Colonic mucosa (tissue), 4 donors: ENCODE data around the gene GPC6. TPM values are rescaled to one million over a fixed set of nuclear protein-coding genes. Genes with fewer than 3 reads are reported as not detected.

Source experiments
- DNase-seq: peaks from one replicate; pipeline ENCODE4 v3.0.0-alpha.2; 2020
- H3K27ac ChIP-seq: fragments of 200-600 bp; one replicate; pipeline ENCODE4 v1.8.0; 2021
- H3K27me3 ChIP-seq: fragments of 200-600 bp; one replicate; pipeline ENCODE4 v1.8.0; 2021
- H3K36me3 ChIP-seq: fragments of 200-600 bp; one replicate; pipeline ENCODE4 v1.8.0; 2021
- H3K4me1 ChIP-seq: fragments of 200-600 bp; one replicate; pipeline ENCODE4 v1.8.0; 2021; ENCODE audit warnings: mild to moderate bottlenecking
- H3K4me3 ChIP-seq: fragments of 200-600 bp; one replicate; pipeline ENCODE4 v1.8.0; 2021
- H3K9ac ChIP-seq, 2 donors: one replicate each; pipeline ENCODE4 v1.7.0; 2013; ENCODE audit warnings: control low read depth in 2 of 2, low read depth in 2 of 2, low read length in 2 of 2
- H3K9me3 ChIP-seq: fragments of 200-600 bp; one replicate; pipeline ENCODE4 v1.8.0; 2021
- intact Hi-C: fragments of 100-400 bp; cut with DNase I; formaldehyde crosslinking; loops from one replicate; pipeline ENCODE4 v1.14.1; 2022
- total RNA-seq, 2 donors: library from RNA; stranded (reverse); fragmentation: NEBNext Ultra II Directional in 1 of 2; extraction: Animal tissue kit (Norgen Biotek cat#: 25700) in 1 of 2; gene quantifications; one replicate each; pipeline ENCODE4 v1.2.1, GENCODE V29; 2021
- TF ChIP-seq, protein P1 (sequence below): fragments of 200-600 bp; IDR thresholded peaks from one replicate; pipeline ENCODE4 v1.8.0; 2022; ENCODE audit warnings: antibody characterized with exemption, mild to moderate bottlenecking
- donor health status: healthy.
- donor health status: DM: no; HTN: no; CAD: no.
- donor health status: DM: no; HTN: no; CAD: no.

The GPC6 gene
- total RNA-seq, 2 donors from 2014 or later, result 2.3 to 4.0 TPM

DNA sequence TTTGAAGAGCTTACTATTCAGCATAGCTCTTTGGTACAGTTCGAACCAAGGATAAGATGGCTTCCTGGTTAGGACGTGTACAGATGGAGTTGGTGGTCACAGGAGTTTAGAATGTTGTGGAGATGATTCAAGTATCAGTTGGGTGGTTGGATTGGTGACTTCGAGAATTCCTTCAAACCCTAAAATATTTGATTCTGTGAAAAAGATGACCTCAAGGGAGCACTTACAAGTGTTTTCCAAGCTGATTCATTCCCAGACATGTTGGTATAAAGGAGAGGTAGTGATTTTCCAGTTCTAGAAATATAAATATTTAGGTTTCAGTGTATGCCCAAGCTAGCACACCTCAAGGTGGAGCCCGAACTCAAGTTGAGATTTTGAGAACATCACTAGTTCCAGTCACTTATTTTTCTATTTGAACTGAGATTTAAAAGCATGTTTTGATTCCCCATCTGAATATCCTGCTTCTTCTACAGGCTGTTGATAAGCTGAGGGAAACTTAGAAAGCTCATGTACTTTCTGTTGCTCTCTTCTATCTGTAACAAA lies 946.8 kb downstream of the GPC6 start:
- no peak overlapping the region for H3K9ac ChIP-seq
- H3K4me1 ChIP-seq, result no peaks in the 10 kb centered on the region
- TF ChIP-seq, protein P1, sequence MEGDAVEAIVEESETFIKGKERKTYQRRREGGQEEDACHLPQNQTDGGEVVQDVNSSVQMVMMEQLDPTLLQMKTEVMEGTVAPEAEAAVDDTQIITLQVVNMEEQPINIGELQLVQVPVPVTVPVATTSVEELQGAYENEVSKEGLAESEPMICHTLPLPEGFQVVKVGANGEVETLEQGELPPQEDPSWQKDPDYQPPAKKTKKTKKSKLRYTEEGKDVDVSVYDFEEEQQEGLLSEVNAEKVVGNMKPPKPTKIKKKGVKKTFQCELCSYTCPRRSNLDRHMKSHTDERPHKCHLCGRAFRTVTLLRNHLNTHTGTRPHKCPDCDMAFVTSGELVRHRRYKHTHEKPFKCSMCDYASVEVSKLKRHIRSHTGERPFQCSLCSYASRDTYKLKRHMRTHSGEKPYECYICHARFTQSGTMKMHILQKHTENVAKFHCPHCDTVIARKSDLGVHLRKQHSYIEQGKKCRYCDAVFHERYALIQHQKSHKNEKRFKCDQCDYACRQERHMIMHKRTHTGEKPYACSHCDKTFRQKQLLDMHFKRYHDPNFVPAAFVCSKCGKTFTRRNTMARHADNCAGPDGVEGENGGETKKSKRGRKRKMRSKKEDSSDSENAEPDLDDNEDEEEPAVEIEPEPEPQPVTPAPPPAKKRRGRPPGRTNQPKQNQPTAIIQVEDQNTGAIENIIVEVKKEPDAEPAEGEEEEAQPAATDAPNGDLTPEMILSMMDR, result no peak
- intact Hi-C loops, result no loop called here
- no peaks in the 10 kb centered on the region for H3K36me3 ChIP-seq
- no peak overlapping the region for H3K27ac ChIP-seq
- H3K9me3 ChIP-seq, result no peaks in the 10 kb centered on the region
- no peaks in the 10 kb centered on the region for H3K27me3 ChIP-seq
- H3K4me3 ChIP-seq, result no peak overlapping the region
- no peak for DNase-seq

DNA sequence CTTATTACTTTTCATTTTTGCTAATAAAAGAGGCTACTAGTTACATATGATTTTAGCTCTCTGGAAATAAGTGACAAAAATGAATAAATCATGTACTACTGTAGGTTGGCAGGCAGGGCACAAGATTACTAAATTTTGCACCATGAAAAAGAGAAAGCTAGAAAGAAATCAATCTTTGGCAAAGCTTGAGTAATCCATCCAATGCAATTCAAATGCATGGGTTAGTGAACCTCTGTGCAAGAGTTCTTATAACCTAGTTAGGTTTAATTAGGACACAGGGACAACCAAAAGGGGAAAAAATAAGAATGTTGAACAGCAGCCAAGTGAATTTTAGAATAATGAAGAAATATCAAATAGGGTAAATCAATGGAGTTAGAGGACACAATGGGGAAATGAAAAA lies 947.4 kb downstream of the GPC6 start:
- H3K27ac ChIP-seq, result no peak overlapping the region
- H3K4me1 ChIP-seq, result no peaks in the 10 kb centered on the region
- H3K4me3 ChIP-seq, result no peak overlapping the region
- no peaks in the 10 kb centered on the region for H3K9me3 ChIP-seq
- TF ChIP-seq, protein P1, result no peak
- H3K36me3 ChIP-seq, result no peaks in the 10 kb centered on the region
- DNase-seq, result no peak
- no peaks in the 10 kb centered on the region for H3K27me3 ChIP-seq
- no peak overlapping the region for H3K9ac ChIP-seq
- intact Hi-C loops, result no loop called here

DNA sequence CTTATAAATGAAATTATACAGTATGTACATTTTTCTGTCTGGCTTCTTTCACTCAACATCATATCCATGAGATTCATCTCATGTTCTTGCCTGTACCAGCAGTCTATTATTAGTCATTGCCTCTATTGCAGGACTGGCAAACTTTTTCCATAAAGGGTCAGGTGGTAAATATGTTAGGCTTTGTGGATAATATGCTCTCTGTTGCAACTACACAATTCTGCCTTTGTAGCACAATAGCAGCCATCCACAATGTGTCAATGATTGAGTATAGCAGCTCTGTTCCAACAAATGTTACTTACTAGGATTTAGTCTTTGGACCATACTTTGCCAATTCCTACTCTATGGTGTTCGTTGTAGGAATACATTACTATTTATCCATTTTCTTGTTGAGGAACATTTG lies 948.5 kb downstream of the GPC6 start:
- Histone ChIP-seq H3K4me1 (no peaks in the 10 kb centered on the region), H3K9me3 (no peaks in the 10 kb centered on the region), H3K4me3 (no peak overlapping the region), H3K36me3 (no peaks in the 10 kb centered on the region), H3K9ac (no peak overlapping the region), H3K27ac (no peak overlapping the region), H3K27me3 (no peaks in the 10 kb centered on the region)
- TF ChIP-seq, protein P1, result no peak
- DNase-seq, result no peak
- intact Hi-C loops, result no loop called here

DNA sequence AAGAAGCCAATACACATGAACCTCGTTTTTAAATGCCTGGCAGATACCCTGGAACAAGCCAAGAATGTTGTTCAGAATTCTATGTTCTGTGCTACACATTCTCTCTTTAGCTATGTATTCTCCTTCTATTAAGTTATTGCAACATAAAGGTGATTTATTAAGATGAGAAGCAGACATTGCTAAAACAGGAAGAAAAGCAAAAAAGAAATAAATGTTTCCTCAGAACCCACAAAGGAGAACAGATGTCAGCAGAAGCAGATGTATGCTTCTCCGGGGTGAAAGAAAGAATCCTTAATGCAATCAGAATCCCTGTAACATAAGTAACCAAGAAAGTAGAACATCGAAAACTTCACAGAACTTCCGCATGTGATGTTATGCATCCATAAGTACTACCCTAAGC lies 950.0 kb downstream of the GPC6 start:
- H3K27ac ChIP-seq, result no peak overlapping the region
- intact Hi-C loops, result no loop called here
- no peak overlapping the region for H3K4me3 ChIP-seq
- H3K9me3 ChIP-seq, result no peaks in the 10 kb centered on the region
- DNase-seq, result no peak
- TF ChIP-seq, protein P1, result no peak
- no peaks in the 10 kb centered on the region for H3K4me1 ChIP-seq
- no peak overlapping the region for H3K9ac ChIP-seq
- H3K27me3 ChIP-seq, result no peaks in the 10 kb centered on the region
- no peaks in the 10 kb centered on the region for H3K36me3 ChIP-seq

DNA sequence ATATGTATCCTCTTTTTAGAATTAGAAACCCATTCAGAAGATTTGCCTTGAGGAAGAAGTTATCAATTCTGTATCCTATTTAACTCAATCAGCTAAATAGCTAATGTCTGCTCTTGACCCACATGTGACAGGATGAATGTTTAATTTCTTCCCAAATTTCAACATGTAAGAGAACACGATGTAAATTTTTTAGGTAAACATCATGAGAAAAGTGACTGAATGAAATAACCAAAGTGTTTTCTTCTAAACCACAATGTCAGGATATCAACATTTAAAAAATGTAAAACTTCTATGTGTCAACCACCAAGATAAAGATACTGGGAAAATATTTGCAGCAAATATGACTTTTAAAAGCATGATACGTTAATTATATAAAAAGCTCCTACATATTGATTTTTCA lies 950.4 kb downstream of the GPC6 start:
- Histone ChIP-seq H3K27ac (no peak overlapping the region), H3K4me1 (no peaks in the 10 kb centered on the region), H3K27me3 (no peaks in the 10 kb centered on the region), H3K36me3 (no peaks in the 10 kb centered on the region), H3K4me3 (no peak overlapping the region), H3K9ac (no peak overlapping the region), H3K9me3 (no peaks in the 10 kb centered on the region)
- DNase-seq, result no peak
- intact Hi-C loops, result no loop called here
- TF ChIP-seq, protein P1, result no peak
